ENCODE measurements around the gene TRIM56.
"Not testable (repeated sequence)": the region's sequence is repeated elsewhere in the genome, so short reads cannot be mapped to it uniquely, and the experiment has no call there.

Gene TRIM56

GRCh38 chr7:101126651-101127459, 41.6 kb downstream of the TRIM56 start, which contains the start of gene SERPINE1:
Gene SERPINE1 (plus strand): TSS chr7:101127104. CDS start chr7:101128394, 1,290 bp downstream.
- in situ Hi-C loops (cut with MboI; ENCODE audit: low pct_unique_long_range_greater_than_20kb, low sequenced_read_pairs), result no loop called here
- peak; percentile 89 for DNase-seq

DNA sequence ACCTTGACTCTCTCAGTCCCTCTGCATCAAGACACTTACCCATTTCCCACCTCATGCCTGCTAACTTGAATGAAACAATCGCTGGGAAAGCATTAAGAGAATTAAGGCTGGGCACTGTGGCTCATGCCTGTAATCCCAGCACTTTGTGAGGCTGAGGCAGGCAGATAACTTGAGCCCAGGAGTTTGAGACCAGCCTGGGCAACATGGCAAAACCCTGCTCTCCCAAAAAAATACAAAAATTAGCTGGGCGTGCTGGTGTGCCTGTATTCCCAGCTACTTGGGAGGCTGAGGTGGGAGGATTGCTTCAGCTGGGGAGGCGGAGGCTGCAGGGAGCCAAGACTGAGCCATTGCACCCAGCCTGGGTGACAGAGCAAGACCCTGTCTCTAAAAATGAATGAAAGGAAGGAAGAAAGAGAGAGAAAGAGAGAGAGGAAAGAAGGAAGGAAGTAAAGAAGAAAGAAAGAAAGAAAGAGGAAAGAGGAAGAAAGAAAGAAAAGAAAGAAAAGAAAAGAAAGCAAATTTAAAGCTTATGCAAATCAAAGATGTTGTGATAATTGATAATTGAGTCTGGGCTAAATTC, 42.3 kb downstream of the TRIM56 start:
- no peak for DNase-seq
- in situ Hi-C loops (cut with MboI; ENCODE audit: low pct_unique_long_range_greater_than_20kb, low sequenced_read_pairs), result no loop called here

GRCh38 chr7:101128040-101128834, 43.0 kb downstream of the TRIM56 start:
- no peak for DNase-seq
- in situ Hi-C loops (cut with MboI; ENCODE audit: low pct_unique_long_range_greater_than_20kb, low sequenced_read_pairs), result no loop called here

GRCh38 chr7:101129603-101130117, 44.4 kb downstream of the TRIM56 start:
- DNase-seq, result no peak
- in situ Hi-C loops (cut with MboI; ENCODE audit: low pct_unique_long_range_greater_than_20kb, low sequenced_read_pairs), result no loop called here

DNA sequence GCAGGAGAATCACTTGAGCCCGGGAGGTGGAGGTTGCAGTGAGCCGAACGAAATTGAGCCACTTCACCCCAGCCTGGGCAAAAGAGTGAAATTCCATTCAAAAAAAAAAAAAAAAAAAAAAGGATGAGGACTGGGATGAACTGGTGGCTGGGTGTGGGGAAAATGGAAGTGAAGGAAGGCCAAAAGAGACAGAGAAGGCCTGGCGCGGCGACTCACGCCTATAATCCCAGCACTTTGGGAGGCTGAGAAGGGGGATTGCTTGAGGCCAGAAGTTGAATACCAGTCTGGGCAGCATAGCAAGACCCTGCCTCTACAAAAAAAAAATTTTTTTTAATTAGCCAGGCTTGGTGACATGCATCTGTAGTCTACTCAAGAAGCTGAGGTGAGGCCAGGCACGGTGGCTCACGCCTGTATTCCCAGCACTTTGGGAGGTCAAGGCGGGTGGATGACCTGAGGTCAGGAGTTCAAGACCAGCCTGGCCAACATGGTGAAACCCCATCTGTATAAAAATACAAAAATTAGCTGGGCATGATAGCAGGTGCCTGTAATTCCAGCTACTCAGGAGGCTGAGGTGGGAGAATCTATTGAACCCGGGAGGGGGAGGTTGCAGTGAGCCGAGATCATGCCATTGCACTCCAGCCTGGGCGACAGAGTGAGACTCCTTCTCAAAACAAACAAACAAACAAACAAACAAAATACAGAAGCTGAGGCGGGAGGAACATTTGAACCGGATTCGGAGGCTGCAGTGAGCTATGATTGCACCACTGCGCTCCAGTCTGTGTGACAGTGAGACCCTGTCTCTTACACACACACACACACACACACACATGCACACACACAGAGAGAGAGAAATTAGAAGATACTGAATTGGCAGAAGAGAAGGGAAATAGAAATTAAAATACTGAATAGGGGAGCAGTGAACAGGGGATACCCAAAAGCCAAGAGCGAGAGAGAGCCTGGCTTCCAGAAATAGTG, 47.6 kb downstream of the TRIM56 start:
- DNase-seq; in situ Hi-C loops (cut with MboI; ENCODE audit: low pct_unique_long_range_greater_than_20kb, low sequenced_read_pairs): not testable (repeated sequence)

- in situ Hi-C loops (cut with MboI; ENCODE audit: low pct_unique_long_range_greater_than_20kb, low sequenced_read_pairs), result no loop called here
- DNase-seq, result no peak
Observed at GRCh38 chr7:101133621-101134398, 48.5 kb downstream of the TRIM56 start.

DNA sequence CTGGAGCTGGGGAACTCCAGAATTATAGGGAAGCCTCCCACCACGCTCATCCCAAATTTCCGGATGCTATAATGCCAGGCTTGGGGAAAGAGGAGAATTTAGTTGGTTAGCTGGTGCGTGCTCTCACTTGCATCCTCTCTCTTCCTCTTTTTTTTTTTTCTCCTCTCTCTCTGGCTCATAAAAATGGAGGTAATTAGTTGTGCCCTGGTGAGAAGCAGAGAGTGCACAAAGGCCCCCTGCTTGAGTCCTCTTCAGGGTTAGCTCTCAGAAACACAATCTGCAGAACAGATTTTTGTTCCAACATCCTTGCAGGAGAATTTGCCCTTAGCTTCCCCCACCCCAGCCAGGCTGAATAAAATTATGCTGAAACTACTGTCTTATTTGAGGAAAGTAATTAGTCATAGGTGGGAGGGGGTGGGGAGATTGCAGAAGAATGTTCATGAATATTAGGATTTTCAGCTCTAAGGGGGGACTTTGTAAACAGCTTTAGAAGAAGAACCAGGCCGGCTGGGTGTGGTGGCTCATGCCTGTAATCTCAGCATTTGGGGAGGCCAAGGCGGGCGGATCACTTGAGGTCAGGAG, 49.2 kb downstream of the TRIM56 start:
- DNase-seq, result peak; percentile 72
- in situ Hi-C loops (cut with MboI; ENCODE audit: low pct_unique_long_range_greater_than_20kb, low sequenced_read_pairs), result no loop called here

GRCh38 chr7:101137651-101138212, 52.5 kb downstream of the TRIM56 start:
- no peak for DNase-seq
- in situ Hi-C loops (cut with MboI; ENCODE audit: low pct_unique_long_range_greater_than_20kb, low sequenced_read_pairs), result no loop called here

GRCh38 chr7:101138213-101138870, 53.1 kb downstream of the TRIM56 start:
- in situ Hi-C loops (cut with MboI; ENCODE audit: low pct_unique_long_range_greater_than_20kb, low sequenced_read_pairs), result no loop called here
- DNase-seq, result peak; percentile 90

DNA sequence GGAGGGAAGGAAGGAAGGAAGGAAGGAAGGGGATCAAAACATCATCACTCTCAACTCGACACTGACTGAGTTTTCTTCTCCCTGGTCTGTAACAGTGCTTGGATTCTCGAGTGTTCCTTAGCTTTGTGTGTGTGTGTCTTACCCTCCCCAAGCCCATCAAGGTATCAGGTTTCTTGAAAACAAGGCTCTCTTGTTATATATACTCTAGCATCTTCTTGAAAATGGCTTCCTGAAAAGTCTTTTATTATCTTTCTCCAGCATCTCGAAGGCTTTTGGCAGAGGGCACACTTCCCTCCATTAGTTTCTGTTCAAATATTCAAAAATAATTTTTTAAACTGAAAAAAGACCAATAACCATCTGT, 55.0 kb downstream of the TRIM56 start:
- DNase-seq, result no peak
- in situ Hi-C loops (cut with MboI; ENCODE audit: low pct_unique_long_range_greater_than_20kb, low sequenced_read_pairs), result no loop called here

GRCh38 chr7:101140746-101141382, 55.6 kb downstream of the TRIM56 start:
- no peak for DNase-seq
- in situ Hi-C loops (cut with MboI; ENCODE audit: low pct_unique_long_range_greater_than_20kb, low sequenced_read_pairs), result no loop called here

Measured in KBM-7 (cell line).